ENCODE results near the gene SPINT3.

Gene SPINT3

GRCh38 chr20:45506398-45506797 lies 9.0 kb downstream of the SPINT3 start:
- no peak for TF ChIP-seq CTCF (IDR thresholded peaks at IDR 0.05; ENCODE audit: extremely low read depth, insufficient read depth, missing control alignments)

GRCh38 chr20:45503403-45503802 lies 12.0 kb downstream of the SPINT3 start:
- no peak for DNase-seq (ENCODE audit: low spot score)
- in situ Hi-C loops (cut with MboI; ENCODE audit: low pct_unique_long_range_greater_than_20kb, low sequenced_read_pairs, unreplicated experiment): no loop called here
- no peak for TF ChIP-seq CTCF (IDR thresholded peaks at IDR 0.05; ENCODE audit: extremely low read depth, insufficient read depth, missing control alignments)

More at GRCh38 chr20:45506398-45506797, 9.0 kb downstream of the SPINT3 start:
- in situ Hi-C loops (cut with MboI; ENCODE audit: low pct_unique_long_range_greater_than_20kb, low sequenced_read_pairs, unreplicated experiment): no loop called here
- DNase-seq (ENCODE audit: low spot score): no peak

- in situ Hi-C loops (cut with MboI; ENCODE audit: low pct_unique_long_range_greater_than_20kb, low sequenced_read_pairs, unreplicated experiment): no loop called here
- no peak for TF ChIP-seq CTCF (IDR thresholded peaks at IDR 0.05; ENCODE audit: extremely low read depth, insufficient read depth, missing control alignments)
- DNase-seq (ENCODE audit: low spot score): no peak
These were observed 12.9 kb downstream of the SPINT3 start for GRCh38 chr20:45502561-45502960.

DNA sequence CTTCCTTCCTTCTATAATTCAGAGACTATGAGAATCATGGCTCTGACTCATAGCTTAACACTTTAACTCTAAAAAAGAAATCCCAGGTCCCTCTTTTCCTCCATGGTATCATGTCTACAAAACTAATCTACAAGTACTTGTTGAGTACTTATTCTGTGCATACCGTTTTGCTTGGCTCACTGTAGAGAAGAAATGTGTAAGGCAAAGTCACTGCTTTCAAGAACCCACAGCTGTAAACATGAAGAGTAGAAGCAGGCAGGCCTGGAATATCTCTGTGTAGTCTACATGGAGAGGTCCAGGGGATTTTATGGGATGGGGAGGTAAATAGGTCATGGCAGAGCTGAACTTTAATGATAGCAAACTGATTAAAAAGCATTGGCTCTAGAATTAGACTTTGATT lies 13.8 kb downstream of the SPINT3 start:
- in situ Hi-C loops (cut with MboI; ENCODE audit: low pct_unique_long_range_greater_than_20kb, low sequenced_read_pairs, unreplicated experiment): no loop called here

GRCh38 chr20:45500022-45500421 lies 15.4 kb downstream of the SPINT3 start:
- DNase-seq (ENCODE audit: low spot score): no peak
- no peak for TF ChIP-seq CTCF (IDR thresholded peaks at IDR 0.05; ENCODE audit: extremely low read depth, insufficient read depth, missing control alignments)
- in situ Hi-C loops (cut with MboI; ENCODE audit: low pct_unique_long_range_greater_than_20kb, low sequenced_read_pairs, unreplicated experiment): no loop called here

More for the DNA sequence above, 13.8 kb downstream of the SPINT3 start:
- DNase-seq (ENCODE audit: low spot score): no peak
- no peak for TF ChIP-seq CTCF (IDR thresholded peaks at IDR 0.05; ENCODE audit: extremely low read depth, insufficient read depth, missing control alignments)

GRCh38 chr20:45497971-45498494 lies 17.4 kb downstream of the SPINT3 start:
- in situ Hi-C loops (cut with MboI; ENCODE audit: low pct_unique_long_range_greater_than_20kb, low sequenced_read_pairs, unreplicated experiment): no loop called here
- no peak for DNase-seq (ENCODE audit: low spot score)
- TF ChIP-seq CTCF (IDR thresholded peaks at IDR 0.05; ENCODE audit: extremely low read depth, insufficient read depth, missing control alignments): no peak

DNA sequence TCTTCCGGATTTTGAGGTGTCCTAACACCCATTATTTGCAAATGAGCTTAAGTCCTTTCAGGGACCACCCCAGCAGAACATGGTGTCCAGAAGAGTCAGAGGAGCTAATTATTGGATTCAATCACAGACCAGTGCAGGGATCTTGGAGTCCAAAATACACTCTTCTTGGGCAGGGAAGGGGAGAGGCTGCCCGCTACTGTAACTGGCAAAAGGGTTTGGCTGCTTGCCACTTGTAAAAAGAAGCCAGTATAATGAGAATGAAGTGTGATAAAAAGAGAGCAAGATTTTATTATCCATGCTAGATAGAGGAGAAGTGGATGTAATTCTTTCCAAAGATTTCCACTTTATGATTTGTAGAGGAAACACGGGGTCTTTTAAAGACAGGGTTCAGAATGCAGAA lies 19.3 kb downstream of the SPINT3 start:
- TF ChIP-seq CTCF (IDR thresholded peaks at IDR 0.05; ENCODE audit: extremely low read depth, insufficient read depth, missing control alignments): no peak
- in situ Hi-C loops (cut with MboI; ENCODE audit: low pct_unique_long_range_greater_than_20kb, low sequenced_read_pairs, unreplicated experiment): no loop called here
- DNase-seq (ENCODE audit: low spot score): no peak

Measured in GM13977 (cell line).